AG09309 (cell line): Measurements from ENCODE around the gene TMEM234.

Experiments used
- DNase-seq: peaks from one replicate; pipeline ENCODE4 v3.0.0-alpha.2; 2010; ENCODE audit warnings: low read depth
- H3K4me3 ChIP-seq: 2 replicates; pipeline ENCODE4 v1.5.1; 2011; ENCODE audit warnings: mild to moderate bottlenecking, low read depth, low read length, moderate library complexity; ENCODE audit not compliant: control insufficient read depth
- TF ChIP-seq, protein P1 (sequence below): IDR thresholded peaks from 2 replicates; pipeline ENCODE4 v1.5.1; 2011; ENCODE audit warnings: mild to moderate bottlenecking, low read depth, low read length, inconsistent platforms; ENCODE audit not compliant: insufficient read depth, control insufficient read depth; ENCODE audit errors: missing control alignments

TMEM234 gene

DNA sequence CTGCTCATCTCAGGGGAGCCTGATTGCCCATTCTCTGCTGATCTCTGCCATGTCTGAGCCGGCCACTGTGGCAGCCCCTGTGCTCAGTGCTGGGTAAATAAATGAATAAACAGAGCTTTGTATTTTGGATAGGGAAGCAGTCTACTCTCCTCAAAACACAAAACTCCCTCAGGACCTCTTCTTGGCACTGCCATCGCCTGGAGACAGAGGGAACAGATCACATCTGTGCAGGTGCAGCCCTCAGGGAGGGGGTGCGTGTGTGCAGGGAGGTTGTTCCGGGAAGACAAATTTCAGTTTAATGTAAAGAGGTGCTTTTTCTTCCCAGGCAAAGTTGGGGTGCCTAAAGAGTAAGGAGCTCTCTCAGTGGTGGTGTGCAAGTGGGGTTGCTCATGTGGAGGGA lies 17.2 kb upstream of the TMEM234 start:
- H3K4me3 ChIP-seq: no peak overlapping the region
- DNase-seq: no peak
- TF ChIP-seq, protein P1, sequence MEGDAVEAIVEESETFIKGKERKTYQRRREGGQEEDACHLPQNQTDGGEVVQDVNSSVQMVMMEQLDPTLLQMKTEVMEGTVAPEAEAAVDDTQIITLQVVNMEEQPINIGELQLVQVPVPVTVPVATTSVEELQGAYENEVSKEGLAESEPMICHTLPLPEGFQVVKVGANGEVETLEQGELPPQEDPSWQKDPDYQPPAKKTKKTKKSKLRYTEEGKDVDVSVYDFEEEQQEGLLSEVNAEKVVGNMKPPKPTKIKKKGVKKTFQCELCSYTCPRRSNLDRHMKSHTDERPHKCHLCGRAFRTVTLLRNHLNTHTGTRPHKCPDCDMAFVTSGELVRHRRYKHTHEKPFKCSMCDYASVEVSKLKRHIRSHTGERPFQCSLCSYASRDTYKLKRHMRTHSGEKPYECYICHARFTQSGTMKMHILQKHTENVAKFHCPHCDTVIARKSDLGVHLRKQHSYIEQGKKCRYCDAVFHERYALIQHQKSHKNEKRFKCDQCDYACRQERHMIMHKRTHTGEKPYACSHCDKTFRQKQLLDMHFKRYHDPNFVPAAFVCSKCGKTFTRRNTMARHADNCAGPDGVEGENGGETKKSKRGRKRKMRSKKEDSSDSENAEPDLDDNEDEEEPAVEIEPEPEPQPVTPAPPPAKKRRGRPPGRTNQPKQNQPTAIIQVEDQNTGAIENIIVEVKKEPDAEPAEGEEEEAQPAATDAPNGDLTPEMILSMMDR: no peak

DNA sequence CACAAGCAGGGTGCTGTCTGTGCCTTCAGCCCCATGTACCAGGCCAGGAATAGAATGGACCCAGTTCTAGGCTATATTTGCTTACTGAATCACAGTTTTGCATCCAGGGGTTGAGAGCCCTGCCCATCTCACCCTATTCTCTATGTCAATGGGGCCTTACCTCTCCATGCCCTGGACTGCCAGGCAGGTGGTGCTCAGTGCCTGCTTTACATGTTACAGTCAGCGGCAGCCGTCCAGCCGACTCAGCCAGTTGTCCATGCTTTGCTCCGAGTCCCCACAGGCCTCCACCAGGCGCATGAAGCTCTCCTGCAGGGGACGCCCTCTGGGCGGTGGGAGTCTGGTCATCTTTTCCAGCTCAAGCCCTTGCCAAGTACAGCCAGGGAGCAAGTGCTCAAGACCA lies 12.6 kb upstream of the TMEM234 start:
- no peak for DNase-seq
- TF ChIP-seq, protein P1: no peak
- no peak overlapping the region for H3K4me3 ChIP-seq

DNA sequence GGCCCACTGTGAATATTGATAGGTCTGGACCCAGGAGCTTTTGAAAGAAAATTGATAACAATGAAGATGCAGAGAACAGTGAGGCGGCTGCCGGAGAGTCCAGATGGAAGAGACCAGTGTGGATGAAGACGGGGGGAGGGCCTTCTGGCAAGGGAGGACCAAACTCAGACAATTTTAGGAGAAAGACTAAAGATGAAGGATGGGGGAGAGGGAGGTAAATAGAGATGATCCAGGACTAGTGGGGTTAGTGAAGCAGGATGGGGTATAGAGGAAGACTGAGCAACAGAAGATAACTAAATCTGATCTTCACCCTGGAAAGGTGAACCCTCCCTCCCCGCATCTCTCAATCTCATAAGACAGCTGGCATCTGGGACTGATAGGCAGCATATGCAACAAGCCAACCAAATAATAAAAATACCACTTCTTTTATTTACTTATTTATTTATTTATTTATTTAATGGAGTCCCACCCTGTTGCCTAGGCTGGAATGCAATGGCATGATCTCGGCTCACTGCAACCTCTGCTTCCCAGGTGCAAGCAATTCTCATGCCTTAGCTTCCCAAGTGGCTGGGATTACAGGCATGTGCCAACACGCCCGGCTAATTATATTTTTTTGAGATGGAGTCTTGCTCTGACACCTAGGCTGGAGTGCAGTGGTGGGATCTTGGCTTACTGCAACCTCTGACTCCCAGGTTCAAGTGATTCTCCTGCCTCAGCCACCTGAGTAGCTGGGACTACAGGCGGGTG lies 10.6 kb upstream of the TMEM234 start:
- no peak for DNase-seq
- H3K4me3 ChIP-seq: no peak overlapping the region
- TF ChIP-seq, protein P1: no peak

DNA sequence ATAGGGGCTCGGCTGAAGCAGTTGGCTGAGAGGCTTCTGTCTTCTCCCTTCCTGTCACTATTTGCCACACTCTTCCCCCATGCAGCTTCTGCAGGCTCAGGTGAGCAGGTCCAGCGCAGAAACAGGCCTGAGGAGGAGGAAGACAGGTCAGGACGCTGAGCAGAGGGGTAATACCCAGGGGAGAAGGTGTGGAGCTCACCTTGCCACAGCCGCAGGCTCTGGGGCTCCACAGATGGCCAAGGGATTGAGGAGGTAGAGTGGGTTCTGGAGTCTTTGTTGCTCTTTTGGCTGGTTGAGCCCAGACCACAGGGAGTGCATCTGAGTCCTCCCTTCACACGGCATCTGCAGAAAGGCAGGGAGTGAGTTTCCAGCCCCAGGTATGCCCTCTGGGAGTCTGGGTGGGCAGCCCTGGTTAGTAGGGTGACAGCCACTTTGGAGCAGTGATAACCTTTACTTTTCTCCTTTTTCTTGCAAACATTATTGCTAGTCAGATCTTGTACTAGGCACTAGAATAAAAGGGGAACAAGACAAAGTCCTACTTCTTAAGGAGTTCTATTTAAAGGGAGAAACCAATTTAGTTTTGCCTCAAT lies 9.8 kb upstream of the TMEM234 start:
- H3K4me3 ChIP-seq: no peak overlapping the region
- no peak for DNase-seq
- TF ChIP-seq, protein P1: no peak

DNA sequence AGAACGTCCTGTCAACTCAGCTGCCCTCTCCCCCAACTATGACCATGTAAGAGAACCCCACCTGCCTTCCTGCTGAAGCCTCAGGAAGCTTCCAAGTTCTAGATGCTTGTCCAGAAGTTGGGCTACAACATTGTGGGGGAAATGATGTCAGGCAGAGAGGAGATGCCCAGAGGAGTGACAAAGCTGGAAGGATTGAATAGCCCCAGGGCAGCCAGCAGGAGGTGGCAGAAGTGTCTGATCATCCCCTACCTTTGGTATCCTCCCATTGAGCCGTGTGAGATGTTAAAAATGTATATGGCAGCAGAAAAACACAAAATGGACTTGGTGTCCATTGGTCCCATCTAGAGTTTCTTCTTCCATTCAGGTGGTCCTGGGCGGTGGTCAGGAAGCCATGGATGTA lies 6.6 kb upstream of the TMEM234 start:
- TF ChIP-seq, protein P1: no peak
- no peak for DNase-seq

DNA sequence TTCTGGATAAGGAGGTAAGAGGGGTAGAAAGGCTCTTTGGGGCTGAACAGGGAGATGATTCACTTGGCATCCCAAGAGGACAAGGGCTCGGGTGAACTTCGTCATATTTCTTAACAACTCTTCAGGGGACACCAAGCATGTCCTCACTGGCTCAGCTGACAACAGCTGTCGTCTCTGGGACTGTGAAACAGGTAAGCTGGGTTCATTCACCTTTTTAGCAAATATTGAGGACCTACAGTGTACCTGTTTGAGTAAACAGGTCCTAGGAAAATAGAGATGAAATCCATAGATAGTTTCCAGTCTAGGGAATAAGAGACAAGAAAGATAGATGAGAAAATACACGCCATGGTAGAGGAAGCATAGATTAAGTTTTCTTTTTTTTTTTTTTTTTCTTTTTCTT lies 2.1 kb upstream of the TMEM234 start:
- TF ChIP-seq, protein P1: no peak
- H3K4me3 ChIP-seq: no peak overlapping the region
- DNase-seq: no peak

More for the DNA sequence above, 6.6 kb upstream of the TMEM234 start:
- H3K4me3 ChIP-seq: no peak overlapping the region
